Skeletal muscle tissue (tissue), 5 donors: ENCODE results near the gene PFN2. TPM values are rescaled to one million over a fixed set of nuclear protein-coding genes. Genes with fewer than 3 reads are reported as not detected.

Experiments used
- H3K27ac ChIP-seq: one replicate; pipeline ENCODE4 v1.7.0; 2013; ENCODE audit warnings: mild to moderate bottlenecking, low read depth, low read length, inconsistent platforms
- H3K27me3 ChIP-seq, 3 donors: one replicate each; pipeline ENCODE4 v1.7.0; 2013; ENCODE audit warnings: low read length in 3 of 3; ENCODE audit not compliant: control insufficient read depth in 3 of 3, insufficient read depth in 3 of 3
- H3K36me3 ChIP-seq, 3 donors: one replicate each; pipeline ENCODE4 v1.7.0; 2013; ENCODE audit warnings: low read length in 3 of 3; ENCODE audit not compliant: control insufficient read depth in 3 of 3, insufficient read depth in 3 of 3
- H3K4me1 ChIP-seq, 3 donors: one replicate each; pipeline ENCODE4 v1.7.0; 2013; ENCODE audit warnings: low read length in 3 of 3, mild to moderate bottlenecking in 3 of 3; ENCODE audit not compliant: control insufficient read depth in 3 of 3, insufficient read depth in 3 of 3
- H3K4me3 ChIP-seq, 3 donors: one replicate each; pipeline ENCODE4 v1.7.0; 2013; ENCODE audit warnings: low read length in 3 of 3
- H3K9ac ChIP-seq, 3 donors: one replicate each; pipeline ENCODE4 v1.7.0; 2013; ENCODE audit warnings: low read length in 3 of 3, mild to moderate bottlenecking in 3 of 3, moderate library complexity in 2 of 3, low read depth in 1 of 3
- H3K9me3 ChIP-seq, 3 donors: one replicate each; pipeline ENCODE4 v1.7.0; 2013; ENCODE audit warnings: low read length in 3 of 3; ENCODE audit not compliant: control insufficient read depth in 3 of 3
- small RNA-seq: library from RNA; depleted of rRNA; stranded (forward); fragments of <200 nt; gene quantifications from one replicate; pipeline ENCODE3, GENCODE V24; 2014
- total RNA-seq: library from RNA; depleted of rRNA; stranded (reverse); fragments of >200 nt; gene quantifications from one replicate; pipeline ENCODE4 v1.2.3, GENCODE V29; 2014
- donor health status: Osteomylitis.

Gene PFN2
- total RNA-seq, 1 donor from 2014 or later, result 142 TPM

DNA sequence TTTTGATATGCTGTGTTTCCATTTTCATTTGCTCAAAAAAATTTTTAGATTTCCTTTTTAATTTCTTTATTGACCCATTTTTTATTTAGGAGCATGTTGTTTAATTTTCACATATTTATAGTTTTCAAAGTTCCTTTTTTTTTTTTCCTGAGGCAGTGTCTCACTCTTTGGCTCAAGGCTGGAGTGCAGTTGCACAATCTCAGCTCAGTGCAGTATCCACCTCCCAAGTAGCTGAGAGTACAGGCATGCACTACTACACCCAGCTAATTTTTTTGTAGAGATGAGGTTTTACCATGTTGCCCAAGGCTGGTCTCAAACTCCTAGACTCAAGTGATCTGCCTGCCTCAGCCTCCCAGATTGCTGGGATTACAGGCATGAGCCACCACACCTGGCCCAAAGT lies 36.2 kb downstream of the PFN2 start:
- H3K4me3 ChIP-seq, result no peak overlapping the region
- no peak overlapping the region for H3K27ac ChIP-seq
- H3K4me1 ChIP-seq, result peaks cover 0 to 8% (median 3%) of the 10 kb centered on the region in 3 donors
- H3K9me3 ChIP-seq, result no peaks in the 10 kb centered on the region
- no peak overlapping the region for H3K9ac ChIP-seq
- no peaks in the 10 kb centered on the region for H3K36me3 ChIP-seq
- H3K27me3 ChIP-seq, result no peaks in the 10 kb centered on the region

GRCh38 chr3:149933858-149934257 lies 36.8 kb downstream of the PFN2 start:
- H3K36me3 ChIP-seq, result no peaks in the 10 kb centered on the region
- H3K9me3 ChIP-seq, result no peaks in the 10 kb centered on the region
- no peak overlapping the region for H3K9ac ChIP-seq
- H3K4me3 ChIP-seq, result no peak overlapping the region
- no peaks in the 10 kb centered on the region for H3K27me3 ChIP-seq
- peaks cover 0 to 8% (median 3%) of the 10 kb centered on the region in 3 donors for H3K4me1 ChIP-seq
- no peak overlapping the region for H3K27ac ChIP-seq

DNA sequence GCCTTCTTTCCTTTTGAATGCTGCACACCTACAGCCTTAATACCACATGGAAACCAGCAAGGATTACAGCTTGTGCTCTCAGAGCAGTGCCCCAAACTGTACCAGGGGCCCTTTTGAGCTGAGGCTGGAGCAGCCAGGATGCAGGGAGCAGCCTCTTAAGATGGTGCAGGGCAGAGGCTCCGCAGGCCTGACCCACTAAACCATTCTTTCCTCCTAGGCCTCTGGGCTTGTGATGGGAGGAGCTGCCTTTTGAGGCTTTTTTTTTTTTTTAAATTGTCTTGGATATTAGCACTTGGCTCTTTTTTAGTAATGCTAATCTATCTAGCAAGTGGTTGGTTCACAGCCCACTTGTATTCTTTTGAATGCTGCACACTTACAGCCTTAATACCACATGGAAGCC lies 37.7 kb downstream of the PFN2 start:
- Histone ChIP-seq H3K9ac (no peak overlapping the region), H3K9me3 (no peaks in the 10 kb centered on the region), H3K36me3 (no peaks in the 10 kb centered on the region), H3K4me1 (peaks cover 0 to 8% (median 3%) of the 10 kb centered on the region in 3 donors), H3K27ac (no peak overlapping the region), H3K4me3 (no peak overlapping the region), H3K27me3 (no peaks in the 10 kb centered on the region)

GRCh38 chr3:149920119-149920518 lies 50.6 kb downstream of the PFN2 start:
- Histone ChIP-seq H3K27me3 (no peaks in the 10 kb centered on the region), H3K4me3 (no peak overlapping the region), H3K9me3 (no peaks in the 10 kb centered on the region), H3K9ac (no peak overlapping the region), H3K4me1 (no peaks in the 10 kb centered on the region), H3K27ac (no peak overlapping the region), H3K36me3 (peaks cover 0 to 4% (median 2%) of the 10 kb centered on the region in 3 donors)

DNA sequence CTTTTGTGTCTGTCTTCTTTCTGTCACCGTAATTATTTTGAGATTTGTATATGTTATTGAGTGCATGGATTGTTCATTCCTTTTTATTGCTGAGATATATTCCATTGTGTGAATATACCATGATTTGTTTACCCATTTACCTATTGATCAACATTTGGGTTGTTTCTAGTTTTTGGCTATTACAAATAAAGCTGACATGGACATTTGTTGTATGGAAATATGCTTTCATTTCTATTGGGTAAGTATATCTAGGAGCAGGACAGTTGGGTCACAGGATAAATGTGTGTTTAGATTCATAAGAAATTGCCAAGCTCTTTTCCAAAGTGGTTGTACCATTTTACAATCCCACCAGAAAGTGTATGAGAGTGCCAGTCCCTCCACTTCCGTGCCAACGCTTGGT lies 51.2 kb downstream of the PFN2 start:
- no peaks in the 10 kb centered on the region for H3K4me1 ChIP-seq
- H3K9ac ChIP-seq, result no peak overlapping the region
- no peaks in the 10 kb centered on the region for H3K9me3 ChIP-seq
- H3K27me3 ChIP-seq, result no peaks in the 10 kb centered on the region
- no peak overlapping the region for H3K27ac ChIP-seq
- peaks cover 0 to 4% (median 2%) of the 10 kb centered on the region in 3 donors for H3K36me3 ChIP-seq
- no peak overlapping the region for H3K4me3 ChIP-seq

DNA sequence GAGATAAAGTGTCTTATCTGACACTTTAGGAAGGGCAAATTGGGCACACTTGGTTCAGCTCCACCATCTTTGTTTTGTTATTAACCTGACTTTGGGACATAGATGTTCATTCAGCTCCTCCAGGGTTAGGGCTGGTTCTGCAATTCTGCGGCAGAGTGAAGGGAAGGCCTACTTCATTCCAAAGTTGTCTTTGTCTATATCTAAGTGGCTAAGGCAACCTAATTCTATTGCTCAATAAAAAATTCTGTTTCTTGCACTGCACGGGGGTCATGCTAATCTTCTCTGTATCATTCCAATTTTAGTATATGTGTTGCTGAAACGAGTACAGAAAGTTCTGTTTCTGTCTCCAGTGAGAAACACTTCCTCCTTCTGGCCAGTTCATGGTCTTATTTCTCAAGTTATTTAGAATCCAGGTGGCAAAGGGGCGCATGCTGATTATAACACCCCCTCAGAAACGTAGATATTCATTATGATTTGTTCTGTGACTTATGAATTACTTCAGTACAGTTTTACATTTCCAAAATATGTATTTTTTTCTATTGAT lies 53.5 kb downstream of the PFN2 start:
- Histone ChIP-seq H3K36me3 (peaks cover 0 to 7% (median 2%) of the 10 kb centered on the region in 3 donors), H3K9ac (no peak overlapping the region), H3K4me1 (no peaks in the 10 kb centered on the region), H3K9me3 (no peaks in the 10 kb centered on the region), H3K27me3 (no peaks in the 10 kb centered on the region), H3K27ac (no peak overlapping the region), H3K4me3 (no peak overlapping the region)

Small RNAs within 50 kb of the gene (small RNA-seq; reads per million reads assigned to genes)
- not detected for gene RNU6-720P

Other genes starting within 250 kb of the PFN2 start
- 22.4 TPM for gene COMMD2, start 218.4 kb downstream of the PFN2 start, total RNA-seq
- not detected for gene ANKUB1, start 178.3 kb downstream of the PFN2 start, total RNA-seq
- 98.6 TPM for gene RNF13, start 157.7 kb downstream of the PFN2 start, total RNA-seq